ENCODE data around the gene PPP1R37. TPM values are rescaled to one million over a fixed set of nuclear protein-coding genes. Genes with fewer than 3 reads are reported as not detected.

Gene PPP1R37
- total and polyA plus RNA-seq, 2 experiments from 2014 or later = 14.0 to 30.8 TPM

DNA sequence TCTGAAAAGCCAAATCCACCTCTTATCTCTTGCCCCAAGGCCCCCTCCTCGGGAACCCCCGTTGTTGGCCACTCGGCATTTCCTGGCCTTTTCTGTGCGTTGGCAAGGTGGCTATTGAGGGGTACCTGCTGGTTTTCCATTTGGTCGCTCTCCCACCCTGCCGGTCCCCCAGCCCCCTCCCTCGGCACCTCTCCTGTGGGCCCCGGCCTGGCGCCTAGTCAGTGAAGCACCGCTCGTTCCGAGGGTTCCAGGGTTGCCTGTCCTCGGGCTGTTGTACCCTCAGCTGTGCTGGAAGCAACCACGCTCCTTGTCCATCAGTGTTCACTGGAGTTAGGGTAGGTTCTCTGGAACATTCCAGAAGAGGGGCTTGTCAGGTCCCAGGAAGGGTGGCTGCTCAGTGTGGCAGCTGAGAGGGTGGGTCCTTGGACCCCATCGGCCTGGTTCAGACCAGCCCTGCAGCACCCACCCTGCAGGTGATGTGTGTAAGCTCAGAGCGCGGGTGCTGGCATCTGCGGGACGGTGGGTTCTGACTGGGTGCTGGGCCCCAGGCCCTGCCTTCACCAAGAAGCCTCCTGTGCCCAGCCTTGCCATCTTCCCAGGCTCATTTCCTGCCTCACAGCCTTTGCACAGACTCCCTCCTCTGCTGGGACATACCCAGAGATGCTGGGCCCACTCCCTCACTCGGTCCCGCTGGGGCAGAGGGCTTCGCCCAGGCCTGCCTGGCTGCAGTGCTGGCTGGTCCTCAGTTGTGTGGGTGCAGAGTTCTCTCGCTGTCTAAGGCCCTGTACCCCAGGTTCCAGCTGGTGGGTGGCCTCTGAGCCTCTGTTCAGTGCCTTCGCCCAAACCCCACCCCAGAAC lies 46.5 kb downstream of the PPP1R37 start:
- H3K27me3 ChIP-seq = no peaks in the 10 kb centered on the region
- no peak overlapping the region for H3K4me2 ChIP-seq
- DNase-seq (ENCODE audit: low spot score) = no peak
- H3K4me3 ChIP-seq = no peak overlapping the region
- H4K20me1 ChIP-seq (ENCODE audit: insufficient read depth, poor library complexity, severe bottlenecking) = peaks cover 16% of the 10 kb centered on the region
- peaks cover 3% of the 10 kb centered on the region for H3K4me1 ChIP-seq (ENCODE audit: insufficient read depth)
- H3K9me3 ChIP-seq (ENCODE audit: low read depth) = no peaks in the 10 kb centered on the region
- 96% methylated on average over 24 of the region's 24 CpGs for WGBS (ENCODE audit: low lambda C conversion rate, missing lambda C conversion rate)
- H3K36me3 ChIP-seq (replicated peaks; ENCODE audit: insufficient read depth, low read depth) = no peaks in the 10 kb centered on the region
- no peaks in the 10 kb centered on the region for H3K9me2 ChIP-seq (replicated peaks; ENCODE audit: insufficient read depth)
- no peak overlapping the region for H2AFZ ChIP-seq
- H3K79me2 ChIP-seq = peaks cover 39% of the 10 kb centered on the region
- H3K27ac ChIP-seq = no peak overlapping the region
- TF ChIP-seq EZH2phosphoT487 (IDR thresholded peaks at IDR 0.05; ENCODE audit: low read depth, severe bottlenecking, unreplicated experiment) (no peak), EZH2 (IDR thresholded peaks at IDR 0.05; ENCODE audit: borderline replicate concordance) (no peak)
- TF ChIP-seq, protein P1, sequence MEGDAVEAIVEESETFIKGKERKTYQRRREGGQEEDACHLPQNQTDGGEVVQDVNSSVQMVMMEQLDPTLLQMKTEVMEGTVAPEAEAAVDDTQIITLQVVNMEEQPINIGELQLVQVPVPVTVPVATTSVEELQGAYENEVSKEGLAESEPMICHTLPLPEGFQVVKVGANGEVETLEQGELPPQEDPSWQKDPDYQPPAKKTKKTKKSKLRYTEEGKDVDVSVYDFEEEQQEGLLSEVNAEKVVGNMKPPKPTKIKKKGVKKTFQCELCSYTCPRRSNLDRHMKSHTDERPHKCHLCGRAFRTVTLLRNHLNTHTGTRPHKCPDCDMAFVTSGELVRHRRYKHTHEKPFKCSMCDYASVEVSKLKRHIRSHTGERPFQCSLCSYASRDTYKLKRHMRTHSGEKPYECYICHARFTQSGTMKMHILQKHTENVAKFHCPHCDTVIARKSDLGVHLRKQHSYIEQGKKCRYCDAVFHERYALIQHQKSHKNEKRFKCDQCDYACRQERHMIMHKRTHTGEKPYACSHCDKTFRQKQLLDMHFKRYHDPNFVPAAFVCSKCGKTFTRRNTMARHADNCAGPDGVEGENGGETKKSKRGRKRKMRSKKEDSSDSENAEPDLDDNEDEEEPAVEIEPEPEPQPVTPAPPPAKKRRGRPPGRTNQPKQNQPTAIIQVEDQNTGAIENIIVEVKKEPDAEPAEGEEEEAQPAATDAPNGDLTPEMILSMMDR (IDR thresholded peaks at IDR 0.05; ENCODE audit: poor library complexity) = no peak

DNA sequence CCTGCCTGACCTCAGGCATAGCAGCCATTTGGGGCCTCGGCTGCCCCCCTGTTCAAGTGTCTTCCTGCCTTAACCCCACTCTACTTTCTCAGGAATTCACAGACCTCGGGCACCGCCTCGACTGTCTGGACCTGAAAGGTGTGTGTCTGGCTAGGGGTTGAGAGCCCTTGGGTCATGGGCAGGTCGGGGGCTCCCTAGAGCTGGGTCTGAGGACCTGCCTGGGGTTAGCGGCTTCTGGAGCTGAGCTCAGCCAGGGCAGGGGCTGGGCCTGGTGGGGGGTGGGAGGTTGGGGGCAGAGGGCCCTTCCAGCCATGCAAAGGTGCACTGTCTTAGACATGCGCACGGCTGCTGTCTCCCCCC lies 47.1 kb downstream of the PPP1R37 start:
- WGBS (ENCODE audit: low lambda C conversion rate, missing lambda C conversion rate) = 82% methylated on average over 8 of the region's 8 CpGs
- no peaks in the 10 kb centered on the region for H3K27me3 ChIP-seq
- no peak for DNase-seq (ENCODE audit: low spot score)
- no peaks in the 10 kb centered on the region for H3K9me2 ChIP-seq (replicated peaks; ENCODE audit: insufficient read depth)
- H3K4me2 ChIP-seq = no peak overlapping the region
- H3K4me3 ChIP-seq = no peak overlapping the region
- H3K9me3 ChIP-seq (ENCODE audit: low read depth) = no peaks in the 10 kb centered on the region
- H3K4me1 ChIP-seq (ENCODE audit: insufficient read depth) = peaks cover 3% of the 10 kb centered on the region
- TF ChIP-seq EZH2 (IDR thresholded peaks at IDR 0.05; ENCODE audit: borderline replicate concordance) (no peak), EZH2phosphoT487 (IDR thresholded peaks at IDR 0.05; ENCODE audit: low read depth, severe bottlenecking, unreplicated experiment) (no peak)
- TF ChIP-seq, protein P1 (IDR thresholded peaks at IDR 0.05; ENCODE audit: poor library complexity) = no peak
- H4K20me1 ChIP-seq (ENCODE audit: insufficient read depth, poor library complexity, severe bottlenecking) = peaks cover 16% of the 10 kb centered on the region
- H2AFZ ChIP-seq = no peak overlapping the region
- no peaks in the 10 kb centered on the region for H3K36me3 ChIP-seq (replicated peaks; ENCODE audit: insufficient read depth, low read depth)
- no peak overlapping the region for H3K27ac ChIP-seq
- peaks cover 39% of the 10 kb centered on the region for H3K79me2 ChIP-seq

DNA sequence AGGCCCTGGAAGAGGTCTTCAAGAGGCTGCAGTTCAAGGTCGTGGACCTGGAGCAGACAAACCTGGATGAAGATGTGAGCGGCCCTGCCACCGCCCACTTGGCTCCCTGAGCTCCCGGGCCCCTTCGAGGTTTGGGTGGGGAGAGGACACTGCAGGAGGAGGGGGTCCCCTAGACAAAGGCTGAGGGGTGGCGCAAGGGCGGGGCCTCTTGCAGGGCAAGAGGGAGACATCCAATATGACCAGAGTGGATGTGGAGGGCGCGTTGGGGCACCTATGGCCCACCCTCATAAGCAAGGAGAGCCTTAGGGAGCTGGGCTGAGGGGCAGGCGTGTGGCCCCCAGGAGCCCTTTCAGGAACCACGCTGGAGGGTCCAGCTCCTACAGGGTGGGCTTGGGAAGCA lies 47.6 kb downstream of the PPP1R37 start:
- peaks cover 16% of the 10 kb centered on the region for H4K20me1 ChIP-seq (ENCODE audit: insufficient read depth, poor library complexity, severe bottlenecking)
- H3K79me2 ChIP-seq = peaks cover 37% of the 10 kb centered on the region
- peaks cover 3% of the 10 kb centered on the region for H3K4me1 ChIP-seq (ENCODE audit: insufficient read depth)
- no peaks in the 10 kb centered on the region for H3K9me2 ChIP-seq (replicated peaks; ENCODE audit: insufficient read depth)
- no peak overlapping the region for H3K4me3 ChIP-seq
- no peaks in the 10 kb centered on the region for H3K9me3 ChIP-seq (ENCODE audit: low read depth)
- TF ChIP-seq, protein P1 (IDR thresholded peaks at IDR 0.05; ENCODE audit: poor library complexity) = no peak
- no peaks in the 10 kb centered on the region for H3K27me3 ChIP-seq
- no peak for DNase-seq (ENCODE audit: low spot score)
- no peak overlapping the region for H3K27ac ChIP-seq
- H3K36me3 ChIP-seq (replicated peaks; ENCODE audit: insufficient read depth, low read depth) = no peaks in the 10 kb centered on the region
- no peak overlapping the region for H2AFZ ChIP-seq
- H3K4me2 ChIP-seq = no peak overlapping the region
- 93% methylated on average over 11 of the region's 11 CpGs for WGBS (ENCODE audit: low lambda C conversion rate, missing lambda C conversion rate)
